HUDEP-2 (cell line): Measurements from ENCODE around the gene VAV1.
A peak's percentile ranks its signal among the peaks of the same experiment; 100 is the strongest.
"Not testable (repeated sequence)": the region's sequence is repeated elsewhere in the genome, so short reads cannot be mapped to it uniquely, and the experiment has no call there.

Experiments used
- DNase-seq, 76 experiments: peaks; one replicate each; lab custom pipeline; 2025; ENCODE audit not compliant: unreplicated experiment in 76 of 76; lab: John Stamatoyannopoulos, UW

Gene VAV1

GRCh38 chr19:6754653-6755463 is 17.6 kb upstream of the VAV1 start:
- DNase-seq, result no peak

- no peak for DNase-seq
These were observed 11.9 kb upstream of the VAV1 start for GRCh38 chr19:6760606-6761005.

- peak in 15 of 76 experiments; percentile 5 to 41 (median 23) for DNase-seq
These were observed 11.3 kb upstream of the VAV1 start for GRCh38 chr19:6761053-6761676.

GRCh38 chr19:6762253-6762797 is 10.2 kb upstream of the VAV1 start:
- DNase-seq, result not testable (repeated sequence)

GRCh38 chr19:6765738-6766356 is 6.7 kb upstream of the VAV1 start:
- DNase-seq, result no peak

- peak in 1 of 76 experiments; percentile 17 for DNase-seq
These were observed 6.0 kb upstream of the VAV1 start for GRCh38 chr19:6766357-6767080.

- DNase-seq, result no peak
These were observed 5.5 kb upstream of the VAV1 start for GRCh38 chr19:6767081-6767356.

GRCh38 chr19:6767357-6768235 is 4.9 kb upstream of the VAV1 start, which contains the start of gene SH2D3A:
Gene SH2D3A, minus strand, starts transcription at chr19:6767435. Its CDS starts 3,687 bp downstream, at chr19:6763748.
- peak in 73 of 76 experiments; percentile 32 to 95 (median 87) for DNase-seq

GRCh38 chr19:6768236-6768785 is 4.2 kb upstream of the VAV1 start:
- no peak for DNase-seq

- DNase-seq, result peak in 22 of 76 experiments; percentile 7 to 60 (median 34)
These were observed 3.4 kb upstream of the VAV1 start for GRCh38 chr19:6769006-6769619.

GRCh38 chr19:6771648-6772027 is 870 bp upstream of the VAV1 start:
- DNase-seq, result not testable (repeated sequence)

- no peak for DNase-seq
These were observed 386 bp downstream of the VAV1 start for GRCh38 chr19:6772866-6773322.

GRCh38 chr19:6773323-6773931 is 919 bp downstream of the VAV1 start:
- DNase-seq, result peak in 1 of 76 experiments; percentile 12

GRCh38 chr19:6774821-6775707 is 2.6 kb downstream of the VAV1 start:
- DNase-seq, result peak in 4 of 76 experiments; percentile 14 to 27 (median 22)

- not testable (repeated sequence) for DNase-seq
These were observed 3.5 kb downstream of the VAV1 start for GRCh38 chr19:6776045-6776444.

GRCh38 chr19:6776999-6777398 is 4.5 kb downstream of the VAV1 start:
- no peak for DNase-seq

- no peak for DNase-seq
These were observed 4.9 kb downstream of the VAV1 start for GRCh38 chr19:6777434-6777833.

- DNase-seq, result peak in 4 of 76 experiments; percentile 7 to 31 (median 13)
These were observed 5.9 kb downstream of the VAV1 start for GRCh38 chr19:6778386-6778785.
